UCSD-AML1 (cell line): ENCODE measurements around the gene OVCA2.
A peak's percentile ranks its signal among the peaks of the same experiment; 100 is the strongest.

Experiments used
- DNase-seq: peaks from one replicate; lab custom pipeline; 2025; ENCODE audit not compliant: unreplicated experiment; lab: John Stamatoyannopoulos, UW

Gene OVCA2

GRCh38 chr17:2041561-2042389 is at the start of gene OVCA2:
Gene OVCA2 (plus strand): TSS chr17:2042022. CDS start chr17:2042048, 26 bp downstream.
- peak; percentile 90 for DNase-seq

- DNase-seq, result no peak
These were observed 49.3 kb upstream of the OVCA2 start for GRCh38 chr17:1992541-1992940.

- DNase-seq, result no peak
These were observed 47.1 kb upstream of the OVCA2 start for GRCh38 chr17:1994707-1995106.

GRCh38 chr17:1995321-1995892 is 46.4 kb upstream of the OVCA2 start:
- no peak for DNase-seq

- DNase-seq, result no peak
These were observed 45.7 kb upstream of the OVCA2 start for GRCh38 chr17:1995907-1996799.

- DNase-seq, result no peak
These were observed 45.0 kb upstream of the OVCA2 start for GRCh38 chr17:1996800-1997288.

- DNase-seq, result no peak
These were observed 44.4 kb upstream of the OVCA2 start for GRCh38 chr17:1997289-1997926.

- no peak for DNase-seq
These were observed 43.7 kb upstream of the OVCA2 start for GRCh38 chr17:1997927-1998742.

GRCh38 chr17:1999557-2000251 is 42.1 kb upstream of the OVCA2 start:
- DNase-seq, result peak; percentile 73

- no peak for DNase-seq
These were observed 39.0 kb upstream of the OVCA2 start for GRCh38 chr17:2002767-2003329.

- DNase-seq, result no peak
These were observed 38.3 kb upstream of the OVCA2 start for GRCh38 chr17:2003525-2003924.

- no peak for DNase-seq
These were observed 37.3 kb upstream of the OVCA2 start for GRCh38 chr17:2004435-2004952.

- no peak for DNase-seq
These were observed 33.3 kb upstream of the OVCA2 start for GRCh38 chr17:2008332-2009126.

GRCh38 chr17:2009737-2010136 is 32.1 kb upstream of the OVCA2 start:
- DNase-seq, result no peak

- peak; percentile 36 for DNase-seq
These were observed 30.1 kb upstream of the OVCA2 start for GRCh38 chr17:2011411-2012371.

- DNase-seq, result no peak
These were observed 29.3 kb upstream of the OVCA2 start for GRCh38 chr17:2012499-2012898.
